IMR-90 (cell line): ENCODE data around the gene BHLHE23. TPM values are rescaled to one million over a fixed set of nuclear protein-coding genes. Genes with fewer than 3 reads are reported as not detected.
"Not testable (repeated sequence)": the region's sequence is repeated elsewhere in the genome, so short reads cannot be mapped to it uniquely, and the experiment has no call there.

Source experiments
- ATAC-seq: fragments of 200-7000 bp; cut with Tn5 transposase; 2 replicates; pipeline ENCODE4 v1.9.1; 2020; ENCODE audit warnings: low read depth, mild to moderate bottlenecking, moderate library complexity
- BruUV-seq: library from RNA; stranded (reverse); fragments of 400-500 nt; replicated peaks from 2 replicates; lab custom pipeline; 2021; lab: Mats Ljungman, UMichigan
- CTCF ChIA-PET: fragments of 300-600 bp; formaldehyde crosslinking; extraction: SDS; loops from one replicate; lab custom pipeline; 2021; ENCODE audit warnings: antibody characterized with exemption; lab: Yijun Ruan, JAX
- POLR2A ChIA-PET: fragments of 300-600 bp; sonication (Branson Sonifier 250); formaldehyde crosslinking; loops from one replicate; lab custom pipeline; 2022; ENCODE audit warnings: antibody characterized with exemption; ENCODE audit not compliant: unreplicated experiment; lab: Charles Lee
- DNase-seq: peaks from one replicate; pipeline ENCODE4 v3.0.0; 2013
- H2AFZ ChIP-seq: replicated peaks from 2 replicates; pipeline ENCODE3; 2013; ENCODE audit warnings: low read length, mild to moderate bottlenecking; ENCODE audit not compliant: poor library complexity
- H2AK5ac ChIP-seq: 2 replicates; pipeline ENCODE4 v1.6.1; 2013; ENCODE audit warnings: low read depth, low read length, inconsistent platforms
- H2AK9ac ChIP-seq: replicated peaks from 2 replicates; pipeline ENCODE3; 2013; ENCODE audit warnings: mild to moderate bottlenecking, low read depth, low read length, moderate library complexity; ENCODE audit not compliant: poor library complexity
- H2BK120ac ChIP-seq: 2 replicates; pipeline ENCODE4 v1.6.1; 2013; ENCODE audit warnings: low read depth, low read length, inconsistent platforms
- H2BK15ac ChIP-seq: 3 replicates; pipeline ENCODE4 v1.6.1; 2013; ENCODE audit warnings: low read depth, low read length, inconsistent platforms
- H2BK20ac ChIP-seq: 2 replicates; pipeline ENCODE4 v1.6.1; 2013; ENCODE audit warnings: low read depth, mild to moderate bottlenecking, inconsistent platforms, low read length, moderate library complexity
- H2BK5ac ChIP-seq: 2 replicates; pipeline ENCODE4 v1.6.1; 2013; ENCODE audit warnings: mild to moderate bottlenecking, low read depth, low read length, inconsistent platforms; ENCODE audit not compliant: poor library complexity, severe bottlenecking
- H3K14ac ChIP-seq: replicated peaks from 2 replicates; pipeline ENCODE4 v1.6.1; 2013; ENCODE audit warnings: low read depth, low read length, inconsistent platforms
- H3K18ac ChIP-seq: 2 replicates; pipeline ENCODE4 v1.6.1; 2013; ENCODE audit warnings: low read depth, low read length, control low read depth
- H3K23ac ChIP-seq: 2 replicates; pipeline ENCODE4 v1.6.1; 2013; ENCODE audit warnings: low read depth, low read length, inconsistent platforms
- H3K27ac ChIP-seq: 2 replicates; pipeline ENCODE4 v1.5.1; 2013; ENCODE audit warnings: mild to moderate bottlenecking, control low read depth, low read length; ENCODE audit not compliant: insufficient read depth
- H3K27me3 ChIP-seq: 2 replicates; pipeline ENCODE4 v1.6.1; 2013; ENCODE audit warnings: low read length; ENCODE audit not compliant: control insufficient read depth, insufficient read depth
- H3K36me3 ChIP-seq: 2 replicates; pipeline ENCODE4 v1.6.1; 2013; ENCODE audit warnings: low read length, mixed read lengths; ENCODE audit not compliant: control insufficient read depth, insufficient read depth
- H3K4ac ChIP-seq: 2 replicates; pipeline ENCODE4 v1.6.1; 2013; ENCODE audit warnings: low read depth, low read length, inconsistent platforms
- H3K4me1 ChIP-seq: 2 replicates; pipeline ENCODE4 v1.6.1; 2013; ENCODE audit warnings: low read length, mixed read lengths; ENCODE audit not compliant: control insufficient read depth, insufficient read depth
- H3K4me2 ChIP-seq: 2 replicates; pipeline ENCODE4 v1.6.1; 2013; ENCODE audit warnings: low read depth, mild to moderate bottlenecking, control low read depth, low read length, moderate library complexity
- H3K4me3 ChIP-seq: 2 replicates; pipeline ENCODE4 v1.5.1; 2013; ENCODE audit warnings: low read depth, mild to moderate bottlenecking, control low read depth, low read length, moderate library complexity; ENCODE audit not compliant: insufficient read depth
- H3K56ac ChIP-seq: 2 replicates; pipeline ENCODE4 v1.6.1; 2013; ENCODE audit warnings: low read length, inconsistent platforms; ENCODE audit not compliant: insufficient read depth; ENCODE audit errors: extremely low read depth
- H3K79me1 ChIP-seq, 2 experiments: 2 replicates each; pipeline ENCODE4 v1.6.1; 2013; ENCODE audit warnings: low read length in 2 of 2, inconsistent platforms in 1 of 2, low read depth in 1 of 2
- H3K9ac ChIP-seq: 2 replicates; pipeline ENCODE4 v1.6.1; 2013; ENCODE audit warnings: low read depth, low read length, control low read depth
- H3K9me1 ChIP-seq: 2 replicates; pipeline ENCODE4 v1.6.1; 2013; ENCODE audit warnings: low read length, inconsistent platforms; ENCODE audit not compliant: insufficient read depth
- H3K9me3 ChIP-seq: 2 replicates; pipeline ENCODE4 v1.6.1; 2013; ENCODE audit warnings: low read length; ENCODE audit not compliant: control insufficient read depth, insufficient read depth
- H4K20me1 ChIP-seq: 2 replicates; pipeline ENCODE4 v1.6.1; 2013; ENCODE audit warnings: low read length, inconsistent platforms; ENCODE audit not compliant: insufficient read depth
- H4K5ac ChIP-seq: 2 replicates; pipeline ENCODE4 v1.6.1; 2013; ENCODE audit warnings: mild to moderate bottlenecking, low read depth, low read length, control low read depth
- H4K8ac ChIP-seq, 2 experiments: 2 replicates each; pipeline ENCODE4 v1.6.1; 2013; ENCODE audit warnings: low read depth in 2 of 2, low read length in 2 of 2, control low read depth in 1 of 2, inconsistent platforms in 1 of 2
- H4K91ac ChIP-seq: 2 replicates; pipeline ENCODE4 v1.6.1; 2013; ENCODE audit warnings: low read depth, low read length, inconsistent platforms; ENCODE audit not compliant: insufficient read depth
- WGBS, 2 experiments: methylation state at CpG; one replicate each; pipeline versions ENCODE4 v1.1.5 to v1.1.7; 2013; ENCODE audit warnings: missing lambda C conversion rate in 2 of 2; ENCODE audit not compliant: insufficient read length in 1 of 2; ENCODE audit errors: extremely low coverage in 2 of 2; 5-methylcytosine and 5-hydroxymethylcytosine counted together
- dilution Hi-C: fragments of 300-500 bp; cut with HindIII; formaldehyde crosslinking; loops from one replicate; pipeline ENCODE4 v1.14.3; 2018; ENCODE audit warnings: low sequenced_read_pairs; ENCODE audit not compliant: unreplicated experiment
- in situ Hi-C: fragments of 300-500 bp; cut with MboI; formaldehyde crosslinking; loops from 3 replicates; pipeline ENCODE4 v1.14.3; 2019; ENCODE audit warnings: low sequenced_read_pairs, inconsistent platforms, mixed read lengths
- intact Hi-C: fragments of 100-400 bp; cut with micrococcal nuclease; formaldehyde crosslinking; loops from 2 replicates; pipeline ENCODE4 v1.10.0; 2022
- polyA plus RNA-seq, 3 experiments: library from polyadenylated mRNA; depleted of rRNA; stranded (reverse); fragments of >200 nt; gene quantifications; 2 replicates each; pipeline ENCODE4 v1.2.3, GENCODE V29; 2012; ENCODE audit warnings: low replicate concordance in 1 of 3
- total RNA-seq: library from RNA; depleted of rRNA; stranded (reverse); fragments of >200 nt; gene quantifications from 2 replicates; pipeline ENCODE4 v1.2.3, GENCODE V29; 2012

Gene BHLHE23
- total and polyA plus RNA-seq, 2 of the 4 experiments (the other 2 are of a cell fraction): not detected

GRCh38 chr20:62960446-62961309 lies 46.1 kb downstream of the BHLHE23 start:
- H3K56ac ChIP-seq, intact Hi-C loops: not testable (repeated sequence)

More at GRCh38 chr20:62960446-62961309, 46.1 kb downstream of the BHLHE23 start:
- H3K27ac ChIP-seq, H3K18ac ChIP-seq, H3K9me1 ChIP-seq, H2BK15ac ChIP-seq, in situ Hi-C loops, H2BK5ac ChIP-seq, H4K8ac ChIP-seq, H4K20me1 ChIP-seq, H3K23ac ChIP-seq, H3K9ac ChIP-seq, H3K14ac ChIP-seq, H2BK120ac ChIP-seq, H3K9me3 ChIP-seq, H3K4ac ChIP-seq, H3K4me3 ChIP-seq, H2AK5ac ChIP-seq, H3K4me1 ChIP-seq, dilution Hi-C loops, H3K27me3 ChIP-seq, H2BK20ac ChIP-seq, DNase-seq, H4K5ac ChIP-seq, BruUV-seq, CTCF ChIA-PET, H3K4me2 ChIP-seq, H4K91ac ChIP-seq, H3K79me1 ChIP-seq, H2AFZ ChIP-seq, POLR2A ChIA-PET, H2AK9ac ChIP-seq, H3K36me3 ChIP-seq, ATAC-seq: not testable (repeated sequence)
- WGBS, 2 experiments: no CpG with 5 or more reads among the region's 31 CpGs
